Common myeloid progenitor, CD34-positive (primary cell): ENCODE measurements around the gene COL4A6.
"Not testable (repeated sequence)": the region's sequence is repeated elsewhere in the genome, so short reads cannot be mapped to it uniquely, and the experiment has no call there.

Experiments
- CTCF ChIA-PET: fragments of 350-600 bp; sonication (Branson Sonifier 250); formaldehyde crosslinking; loops from one replicate; lab custom pipeline; 2021; ENCODE audit warnings: antibody characterized with exemption; lab: Charles Lee
- POLR2A ChIA-PET: fragments of 350-600 bp; sonication (Branson Sonifier 250); formaldehyde crosslinking; loops from one replicate; lab custom pipeline; 2021; ENCODE audit warnings: antibody characterized with exemption; lab: Charles Lee
- DNase-seq, 3 donors: peaks; one replicate each; pipeline versions ENCODE4 v3.0.0 to v3.0.0-alpha.2; 2013
- H3K27ac ChIP-seq, 2 experiments: 1 replicate in 1 of 2; 2 replicates in 1 of 2; pipeline ENCODE4 v1.7.0; 2013; ENCODE audit warnings: inconsistent platforms in 2 of 2, low read length in 2 of 2, mild to moderate bottlenecking in 2 of 2, low read depth in 1 of 2, moderate library complexity in 1 of 2; ENCODE audit not compliant: severe bottlenecking in 2 of 2, insufficient read depth in 1 of 2, poor library complexity in 1 of 2
- H3K27me3 ChIP-seq, 5 experiments: replicated peaks in 2 of 5; 1 replicate in 3 of 5; 2 replicates in 2 of 5; pipeline versions ENCODE4 v1.6.1 to v1.7.0; 2013; ENCODE audit warnings: low read length in 4 of 5, mild to moderate bottlenecking in 2 of 5, moderate library complexity in 2 of 5, inconsistent platforms in 1 of 5; ENCODE audit not compliant: insufficient read depth in 5 of 5, control insufficient read depth in 4 of 5
- H3K36me3 ChIP-seq, 4 experiments: 1 replicate in 2 of 4; 2 replicates in 2 of 4; pipeline versions ENCODE4 v1.6.1 to v1.7.0; 2013; ENCODE audit warnings: low read length in 3 of 4, control low read depth in 1 of 4, mild to moderate bottlenecking in 1 of 4; ENCODE audit not compliant: control insufficient read depth in 4 of 4, insufficient read depth in 4 of 4
- H3K4me1 ChIP-seq, 4 experiments: 1 replicate in 3 of 4; 2 replicates in 1 of 4; pipeline versions ENCODE4 v1.6.1 to v1.7.1; 2013; ENCODE audit warnings: low read length in 3 of 4, mild to moderate bottlenecking in 3 of 4, control low read depth in 1 of 4, inconsistent platforms in 1 of 4, moderate library complexity in 1 of 4; ENCODE audit not compliant: control insufficient read depth in 4 of 4, insufficient read depth in 4 of 4; ENCODE audit errors: control extremely low read depth in 1 of 4
- H3K4me3 ChIP-seq, 7 experiments: 1 replicate in 4 of 7; 2 replicates in 3 of 7; pipeline versions ENCODE4 v1.5.1 to v1.7.0; 2013; ENCODE audit warnings: mild to moderate bottlenecking in 7 of 7, low read length in 6 of 7, moderate library complexity in 6 of 7, inconsistent platforms in 2 of 7, low read depth in 2 of 7, control low read depth in 1 of 7; ENCODE audit not compliant: insufficient read depth in 4 of 7, control insufficient read depth in 1 of 7; ENCODE audit errors: extremely low read depth in 1 of 7
- H3K9me3 ChIP-seq, 5 experiments: 1 replicate in 4 of 5; 2 replicates in 1 of 5; pipeline versions ENCODE4 v1.6.1 to v1.7.1; 2013; ENCODE audit warnings: low read length in 4 of 5, mild to moderate bottlenecking in 2 of 5, inconsistent platforms in 1 of 5, low read depth in 1 of 5, moderate library complexity in 1 of 5; ENCODE audit not compliant: control insufficient read depth in 4 of 5, insufficient read depth in 2 of 5; ENCODE audit errors: control extremely low read depth in 1 of 5
- WGBS: methylation state at CpG from one replicate; pipeline ENCODE4 v1.1.5; 2013; ENCODE audit not compliant: insufficient coverage; 5-methylcytosine and 5-hydroxymethylcytosine counted together

Gene COL4A6

DNA sequence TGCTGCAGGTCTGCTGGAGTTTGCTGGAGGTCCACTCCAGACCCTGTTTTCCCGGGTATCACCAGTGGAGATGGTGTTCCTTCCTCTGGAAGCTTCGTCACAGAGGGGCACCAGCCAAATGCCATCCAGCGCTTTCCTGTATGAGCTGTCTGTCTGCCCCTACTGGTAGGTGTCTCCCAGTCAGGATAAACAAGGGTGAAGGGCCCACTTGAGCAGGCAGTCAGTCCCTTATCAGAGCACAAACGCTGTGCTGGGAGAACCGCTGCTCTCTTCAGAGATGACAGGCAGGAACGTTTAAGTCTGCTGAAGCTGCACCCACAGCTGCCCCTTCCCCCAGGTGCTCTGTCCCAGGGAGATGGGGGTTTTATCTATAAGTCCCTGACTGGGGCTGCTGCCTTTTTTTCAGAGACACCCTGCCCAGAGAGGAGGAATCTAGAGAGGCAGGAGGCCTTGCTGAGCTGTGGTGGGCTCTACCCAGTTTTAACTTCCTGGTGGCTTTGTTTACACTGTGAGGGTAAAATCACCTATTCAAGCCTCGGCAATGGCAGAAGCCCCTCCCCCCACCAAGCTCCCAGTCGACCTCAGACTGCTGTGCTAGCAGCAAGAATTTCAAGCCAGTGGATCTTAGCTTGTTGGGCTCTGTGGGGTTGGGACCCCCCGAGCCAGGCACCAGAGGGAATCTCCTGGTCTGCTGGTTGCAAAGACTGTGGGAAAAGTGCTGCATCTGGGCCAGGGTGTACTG lies 47.1 kb downstream of the COL4A6 start:
- H3K4me3 ChIP-seq, H3K9me3 ChIP-seq, POLR2A ChIA-PET, DNase-seq, H3K27ac ChIP-seq, H3K4me1 ChIP-seq, H3K36me3 ChIP-seq, H3K27me3 ChIP-seq, CTCF ChIA-PET: not testable (repeated sequence)
- WGBS, result 59% methylated on average over 9 of the region's 9 CpGs

DNA sequence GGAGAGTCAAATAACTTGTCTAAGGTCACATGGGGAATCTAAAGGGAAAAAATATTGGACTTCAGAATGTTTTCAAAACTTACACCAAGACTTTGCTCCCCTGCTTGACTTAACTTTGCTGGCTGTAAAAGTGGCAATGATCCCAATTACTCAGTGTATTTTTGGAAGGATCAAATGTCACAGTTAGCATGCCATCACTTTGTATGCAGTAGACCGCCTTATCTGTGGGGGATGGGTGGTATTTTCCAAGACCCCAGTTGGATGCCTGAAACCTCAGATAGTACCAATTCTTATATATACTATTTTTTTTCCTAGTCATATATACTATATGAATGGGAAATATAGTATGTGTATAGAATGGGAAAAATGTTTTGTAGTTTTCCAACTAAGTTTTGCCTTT lies 53.4 kb downstream of the COL4A6 start:
- Histone ChIP-seq H3K27me3 (no peaks in the 10 kb centered on the region), H3K4me3 (no peak overlapping the region), H3K36me3 (no peaks in the 10 kb centered on the region), H3K4me1 (no peaks in the 10 kb centered on the region), H3K9me3 (no peaks in the 10 kb centered on the region), H3K27ac (no peak overlapping the region)
- ChIA-PET POLR2A (no interaction called here), CTCF (no interaction called here)
- DNase-seq, result no peak
- no CpG with 5 or more reads among the region's 1 CpG for WGBS

GRCh38 chrX:108380222-108380621 lies 58.0 kb downstream of the COL4A6 start:
- H3K27me3 ChIP-seq, result no peaks in the 10 kb centered on the region
- H3K9me3 ChIP-seq, result no peaks in the 10 kb centered on the region
- H3K4me1 ChIP-seq, result no peaks in the 10 kb centered on the region
- H3K27ac ChIP-seq, result no peak overlapping the region
- ChIA-PET POLR2A (no interaction called here), CTCF (interaction anchor here (1.3 kb wide), 1 partner anchor 12 kb away, joined by 3 read pairs; no protein-coding TSS in a partner anchor)
- DNase-seq, result no peak
- 83% methylated on average over 2 of the region's 2 CpGs for WGBS
- no peaks in the 10 kb centered on the region for H3K36me3 ChIP-seq
- H3K4me3 ChIP-seq, result no peak overlapping the region

- H3K4me3 ChIP-seq, CTCF ChIA-PET, H3K4me1 ChIP-seq, H3K27me3 ChIP-seq, POLR2A ChIA-PET, H3K36me3 ChIP-seq, DNase-seq, H3K27ac ChIP-seq, H3K9me3 ChIP-seq: not testable (repeated sequence)
- WGBS, result 60% methylated on average over 9 of the region's 11 CpGs
These were observed 61.4 kb downstream of the COL4A6 start for GRCh38 chrX:108376821-108377220.

- H3K4me3 ChIP-seq, H3K9me3 ChIP-seq, H3K27me3 ChIP-seq, H3K36me3 ChIP-seq, DNase-seq, CTCF ChIA-PET, H3K4me1 ChIP-seq, H3K27ac ChIP-seq: not testable (repeated sequence)
- POLR2A ChIA-PET, result interaction anchor here (0.6 kb wide), 1 partner anchor 1651 kb away, joined by 6 read pairs; no protein-coding TSS in a partner anchor
- 57% methylated on average over 1 of the region's 2 CpGs for WGBS
These were observed 62.6 kb downstream of the COL4A6 start for GRCh38 chrX:108375591-108375990.

DNA sequence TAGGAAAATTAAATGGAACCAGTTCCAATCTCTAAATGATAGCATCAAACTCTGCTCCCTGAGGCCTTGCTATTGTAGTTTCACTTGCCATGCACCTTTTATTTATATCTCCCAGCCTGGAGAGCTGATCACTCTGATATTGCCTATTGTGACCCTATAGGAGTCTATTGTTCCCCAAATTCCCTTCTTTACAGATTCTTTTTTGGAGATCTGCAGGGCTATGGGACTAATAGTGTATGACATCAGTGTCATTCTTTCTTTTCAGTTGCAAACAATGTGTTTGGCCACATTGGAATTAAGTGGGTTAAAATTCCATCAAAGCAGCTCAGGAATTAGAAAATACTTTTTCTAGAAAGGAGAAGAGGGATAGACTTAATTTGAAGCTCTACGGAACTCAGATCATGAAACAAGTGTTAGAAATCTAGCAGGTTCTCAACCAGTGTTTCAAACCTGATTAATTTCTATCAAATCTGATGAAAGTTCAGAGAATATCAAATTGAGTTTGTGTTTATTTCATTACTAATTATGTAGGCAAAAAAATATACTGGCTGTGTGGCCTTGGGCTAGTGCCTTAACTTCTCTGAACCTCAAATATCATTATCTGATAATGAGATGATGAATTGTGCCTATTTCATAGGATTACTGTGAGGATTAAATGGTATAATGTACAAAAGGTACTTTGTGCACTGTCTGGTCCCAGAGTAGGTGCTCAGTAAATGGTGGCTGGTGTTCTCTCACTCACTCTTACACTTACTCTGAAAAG lies 71.4 kb downstream of the COL4A6 start:
- WGBS, result no CpG with 5 or more reads among the region's 1 CpG
- CTCF ChIA-PET, result no interaction called here
- no peak for DNase-seq

GRCh38 chrX:108362026-108362425 lies 76.2 kb downstream of the COL4A6 start:
- H3K27me3 ChIP-seq, result peaks cover 0 to 6% (median 0%) of the 10 kb centered on the region in 5 experiments
- H3K4me1 ChIP-seq, result no peaks in the 10 kb centered on the region
- CTCF ChIA-PET, result no interaction called here
- POLR2A ChIA-PET, result no interaction called here
- no peak for DNase-seq
- H3K36me3 ChIP-seq, result no peaks in the 10 kb centered on the region
- WGBS, result no CpG with 5 or more reads among the region's 1 CpG
- no peak overlapping the region for H3K4me3 ChIP-seq
- H3K9me3 ChIP-seq, result no peaks in the 10 kb centered on the region
- no peak overlapping the region for H3K27ac ChIP-seq

More for the DNA sequence above, 71.4 kb downstream of the COL4A6 start:
- Histone ChIP-seq H3K27ac (no peak overlapping the region), H3K9me3 (no peaks in the 10 kb centered on the region), H3K27me3 (peaks cover 0 to 2% (median 0%) of the 10 kb centered on the region in 5 experiments), H3K4me3 (no peak overlapping the region), H3K36me3 (no peaks in the 10 kb centered on the region), H3K4me1 (no peaks in the 10 kb centered on the region)
- POLR2A ChIA-PET, result no interaction called here
